Left cardiac atrium (tissue), 4 donors: ENCODE data around the gene LSM14A. TPM values are rescaled to one million over a fixed set of nuclear protein-coding genes. Genes with fewer than 3 reads are reported as not detected.
"Not testable (repeated sequence)": the region's sequence is repeated elsewhere in the genome, so short reads cannot be mapped to it uniquely, and the experiment has no call there.

ENCODE experiments used
- ATAC-seq, 2 donors: fragments of 200-7000 bp; cut with Tn5 transposase; one replicate each; pipeline ENCODE4 v1.9.1; 2020; ENCODE audit warnings: mild to moderate bottlenecking in 2 of 2, moderate library complexity in 2 of 2
- DNase-seq: peaks from one replicate; pipeline ENCODE4 v3.0.0-alpha.2; 2020
- intact Hi-C, 2 donors: fragments of 100-400 bp; cut with DNase I; formaldehyde crosslinking; loops; one replicate each; pipeline versions ENCODE4 v1.14.1 to v1.15.1; 2022 to 2023
- total RNA-seq, 2 donors: library from RNA; stranded (reverse); fragmentation: NEBNext Ultra II Directional; extraction: Animal tissue kit (Norgen Biotek cat#: 25700); gene quantifications; one replicate each; pipeline ENCODE4 v1.2.1, GENCODE V29; 2021
- donor health status: DM: no; HTN: yes; CAD: no.
- donor health status: DM: no; HTN: yes; CAD: no; lungs with severe emphysema.
- donor health status: DM: yes; HTN: yes; CAD: no.
- donor health status: Dilated cardiomyopathy.

Gene LSM14A
- total RNA-seq, 2 donors from 2014 or later, result 77.3 to 83.4 TPM

- no peak for ATAC-seq
- no peak for DNase-seq
- intact Hi-C loops, result no loop called here
Observed at GRCh38 chr19:34151439-34151838, 20.9 kb upstream of the LSM14A start.

- DNase-seq (no peak), ATAC-seq (no peak)
- intact Hi-C loops, result no loop called here
Observed at GRCh38 chr19:34154401-34154800, 17.9 kb upstream of the LSM14A start.

DNA sequence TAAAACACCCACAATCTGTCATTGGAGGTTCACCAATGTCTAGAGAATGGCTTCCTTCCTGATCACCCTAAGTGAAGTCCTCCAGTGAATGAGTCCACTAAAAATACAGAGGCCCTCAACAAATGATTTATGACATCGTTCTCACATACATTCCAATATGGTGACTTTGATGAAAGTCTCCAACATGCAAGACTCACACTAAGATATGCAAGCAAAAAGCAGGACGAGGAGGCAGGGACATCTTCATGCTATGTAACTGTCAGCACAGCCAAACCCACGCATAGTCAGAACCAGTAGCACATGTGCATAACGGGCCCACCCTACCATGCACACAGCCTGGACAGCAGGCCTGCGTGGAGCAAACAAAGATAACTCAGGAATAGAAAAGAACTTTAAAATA is 16.6 kb upstream of the LSM14A start:
- DNase-seq (no peak), ATAC-seq (no peak)
- intact Hi-C loops, result no loop called here

DNA sequence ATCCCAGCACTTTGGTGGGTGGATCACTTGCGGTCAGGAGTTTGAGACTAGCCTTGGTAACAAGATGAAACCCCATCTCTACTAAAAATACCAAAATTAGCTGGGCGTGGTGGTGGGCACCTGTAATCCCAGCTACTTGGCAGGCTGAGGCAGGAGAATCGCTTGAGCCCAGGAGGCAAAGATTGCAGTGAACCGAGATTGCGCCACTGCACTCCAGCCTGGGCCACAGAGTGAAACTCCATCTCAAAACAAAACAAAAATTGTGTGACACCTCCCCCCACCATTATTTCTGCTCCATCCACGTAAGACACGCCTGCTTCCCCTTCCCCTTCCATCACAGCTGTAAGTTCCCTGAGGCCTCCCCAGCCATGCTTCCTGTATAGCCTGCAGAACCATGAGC is 13.3 kb upstream of the LSM14A start:
- intact Hi-C loops, DNase-seq, ATAC-seq: not testable (repeated sequence)

GRCh38 chr19:34159541-34159940 is 12.8 kb upstream of the LSM14A start:
- ATAC-seq, DNase-seq, intact Hi-C loops: not testable (repeated sequence)

- ATAC-seq, DNase-seq, intact Hi-C loops: not testable (repeated sequence)
Observed at GRCh38 chr19:34161902-34162301, 10.4 kb upstream of the LSM14A start.

GRCh38 chr19:34165295-34165738 is 7.0 kb upstream of the LSM14A start:
- intact Hi-C loops, result no loop called here
- no peak for ATAC-seq
- DNase-seq, result no peak

DNA sequence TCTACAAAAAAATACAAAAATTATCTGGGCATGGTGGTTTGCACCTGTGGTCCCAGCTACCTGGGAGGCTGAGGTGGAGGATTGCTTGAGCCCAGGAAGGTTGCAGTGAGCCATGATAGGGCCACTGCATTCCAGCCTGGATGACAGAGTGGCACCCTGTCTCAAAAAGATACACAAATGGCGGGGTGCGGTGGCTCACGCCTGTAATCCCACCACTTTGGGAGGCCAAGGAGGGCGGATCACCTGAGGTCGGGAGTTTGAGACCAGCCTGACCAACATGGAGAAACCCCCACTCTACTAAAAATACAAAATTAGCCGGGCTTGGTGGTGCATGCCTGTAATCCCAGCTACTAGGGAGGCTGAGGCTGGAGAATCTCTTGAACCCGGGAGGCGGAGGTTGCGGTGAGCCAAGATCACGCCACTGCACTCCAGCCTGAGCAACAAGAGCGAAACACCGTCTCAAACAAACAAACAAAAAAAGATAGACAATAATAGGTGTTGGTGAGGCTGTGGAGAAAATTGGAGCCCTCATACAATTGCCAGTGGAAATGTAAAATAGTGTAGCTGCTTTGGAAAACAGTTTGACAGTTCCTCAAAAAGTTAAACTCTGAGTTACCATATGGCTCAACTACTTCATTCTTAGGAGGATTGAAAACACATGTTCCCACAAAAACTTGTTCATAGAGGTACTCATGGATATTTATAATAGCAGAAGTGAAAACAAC is 2.7 kb upstream of the LSM14A start:
- DNase-seq, ATAC-seq, intact Hi-C loops: not testable (repeated sequence)

DNA sequence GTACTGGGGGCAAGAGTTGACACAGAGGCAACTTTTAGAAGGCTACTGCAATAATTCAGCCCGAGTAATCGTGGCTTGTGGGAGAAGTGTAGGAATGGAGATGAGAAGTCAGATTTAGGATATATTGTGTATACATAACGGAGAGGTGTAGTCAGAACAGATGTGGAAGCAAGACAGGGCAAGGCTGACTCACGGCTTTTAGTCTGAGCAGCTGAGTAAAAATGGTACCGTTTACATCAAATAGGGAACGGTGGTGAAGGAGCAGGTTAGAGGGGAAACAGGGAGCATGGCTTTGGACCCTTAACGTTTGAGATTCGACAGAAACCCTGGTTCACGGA is 796 bp upstream of the LSM14A start:
- intact Hi-C loops, result no loop called here
- no peak for DNase-seq
- ATAC-seq, result peak; percentile 1 to 6

DNA sequence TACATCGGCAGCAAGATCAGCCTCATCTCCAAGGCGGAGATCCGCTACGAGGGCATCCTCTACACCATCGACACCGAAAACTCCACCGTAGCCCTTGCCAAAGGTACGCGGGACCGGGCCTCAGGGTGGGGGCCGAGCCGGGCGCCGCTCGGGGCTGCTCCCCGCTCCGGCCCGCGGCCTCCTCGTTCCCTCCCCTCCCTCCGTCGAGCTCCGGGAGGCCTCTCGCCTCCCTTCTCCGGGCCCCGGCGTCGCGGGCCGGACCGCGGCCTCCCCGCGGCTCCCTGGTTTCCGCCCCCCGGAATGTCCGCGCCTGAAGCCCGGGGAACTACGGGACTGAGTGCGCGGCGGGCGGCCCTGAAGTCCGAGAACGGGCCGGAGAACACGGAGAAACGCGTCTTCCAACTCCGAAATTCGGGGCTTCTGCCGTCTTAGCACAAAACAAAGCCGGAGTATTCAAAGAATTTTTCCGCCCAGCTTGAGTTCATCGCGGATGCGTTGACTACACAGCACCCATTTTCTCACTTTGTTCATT is 423 bp downstream of the LSM14A start:
- intact Hi-C loops, result no loop called here
- ATAC-seq (peak; percentile 52 to 65), DNase-seq (peak; percentile 30)

DNA sequence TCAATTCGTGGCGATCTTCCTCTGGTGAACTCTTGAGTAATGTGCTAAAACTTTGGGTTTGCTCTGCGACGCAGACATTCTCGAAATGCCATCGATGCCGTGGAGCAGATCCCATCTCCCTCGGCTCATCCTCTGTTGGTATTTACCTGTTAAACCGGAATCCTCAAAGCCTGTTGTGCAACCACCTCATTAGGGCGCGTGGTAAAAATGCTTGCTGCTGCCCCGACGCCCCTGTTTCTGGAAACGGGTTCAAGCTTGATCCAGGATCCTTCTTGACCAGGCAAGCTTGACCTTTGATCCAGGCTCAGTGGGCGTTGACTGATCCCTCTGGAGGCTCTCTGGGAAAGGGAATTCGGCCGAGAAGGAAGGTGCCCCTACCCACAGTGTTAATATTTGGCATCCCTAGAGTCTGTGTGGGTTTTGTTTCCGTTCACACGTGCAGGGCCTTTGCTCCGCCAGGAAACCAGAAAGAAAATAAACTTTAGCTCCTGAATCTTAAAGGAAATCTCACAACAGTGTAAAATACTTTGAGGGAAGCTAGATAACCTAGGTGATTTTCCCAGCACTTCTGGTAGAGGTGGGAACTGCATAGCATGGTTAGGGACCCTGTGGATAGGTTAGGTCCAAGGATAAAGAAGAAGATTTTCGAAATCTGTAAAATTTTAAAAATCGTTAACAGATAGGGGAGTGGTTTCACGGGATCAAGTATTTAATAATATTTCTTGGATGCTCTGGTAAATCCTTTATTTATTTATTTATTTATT is 1.1 kb downstream of the LSM14A start:
- DNase-seq (peak; percentile 49), ATAC-seq (peak; percentile 9 to 22)
- intact Hi-C loops, result no loop called here

GRCh38 chr19:34175173-34175572 is 2.9 kb downstream of the LSM14A start:
- intact Hi-C loops, ATAC-seq, DNase-seq: not testable (repeated sequence)

DNA sequence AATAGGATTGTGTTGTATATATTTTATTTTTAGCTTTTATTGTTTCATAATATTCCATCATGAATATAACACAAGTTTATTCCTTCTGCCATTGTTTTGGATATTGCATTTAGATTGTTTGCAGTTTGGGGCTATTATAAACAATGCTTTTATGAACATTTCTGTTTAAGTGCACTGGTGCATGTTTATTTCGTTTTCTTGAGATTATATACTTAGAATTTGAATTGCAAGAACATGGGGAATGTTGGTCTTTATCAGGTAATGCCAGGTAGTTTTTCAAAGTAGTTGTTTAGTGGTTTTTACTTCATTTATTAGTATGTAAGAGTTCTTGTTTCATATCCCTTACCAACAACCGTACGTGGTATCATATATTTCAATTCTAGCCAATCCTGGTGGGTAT is 4.3 kb downstream of the LSM14A start:
- intact Hi-C loops, result no loop called here
- DNase-seq, result no peak
- no peak for ATAC-seq

DNA sequence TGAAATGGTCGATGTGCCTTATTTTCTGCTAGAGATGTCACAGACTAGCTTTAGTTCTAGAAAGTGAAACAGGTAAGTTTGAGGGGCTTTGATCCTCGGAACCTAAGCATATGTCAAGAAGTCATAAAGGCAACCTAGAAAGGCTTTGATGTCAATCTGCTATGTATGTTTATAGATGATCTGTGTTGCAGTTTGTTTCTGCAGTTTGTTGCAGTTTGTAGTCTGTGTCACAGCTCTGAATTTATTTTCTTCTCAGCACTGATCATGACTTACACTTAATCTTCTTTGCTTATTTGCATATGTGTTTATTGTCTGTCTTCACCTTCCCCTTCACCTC is 5.9 kb downstream of the LSM14A start:
- no peak for ATAC-seq
- intact Hi-C loops, result no loop called here
- no peak for DNase-seq

- intact Hi-C loops, result no loop called here
- ATAC-seq, result no peak
Observed at GRCh38 chr19:34179066-34179465, 6.8 kb downstream of the LSM14A start.

GRCh38 chr19:34180273-34180672 is 8.0 kb downstream of the LSM14A start:
- intact Hi-C loops, result no loop called here
- ATAC-seq, result no peak
- no peak for DNase-seq

More at GRCh38 chr19:34179066-34179465, 6.8 kb downstream of the LSM14A start:
- DNase-seq, result no peak

DNA sequence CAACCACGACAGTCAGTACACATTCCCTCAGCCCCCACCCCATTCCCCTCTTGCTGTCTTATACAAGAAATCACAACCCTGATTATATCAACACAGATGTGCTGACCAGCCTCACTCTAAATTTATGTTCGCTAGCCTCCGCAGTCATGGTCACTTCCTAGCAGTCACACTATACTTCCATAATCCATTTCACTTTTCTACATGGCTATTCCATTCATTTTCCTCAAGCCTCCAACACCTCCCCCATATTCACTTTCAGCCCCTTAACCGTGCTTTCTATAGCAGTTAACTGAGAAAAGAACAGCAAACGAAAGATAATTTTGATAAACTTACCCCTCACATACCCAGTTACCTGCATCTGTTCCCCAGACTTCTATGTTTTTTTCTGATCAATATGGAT is 8.4 kb downstream of the LSM14A start:
- ATAC-seq (no peak), DNase-seq (no peak)
- intact Hi-C loops, result no loop called here

- intact Hi-C loops, result no loop called here
- ATAC-seq (peak in 1 of 2 donors; percentile 67), DNase-seq (no peak)
Observed at GRCh38 chr19:34181111-34181864, 9.0 kb downstream of the LSM14A start.

DNA sequence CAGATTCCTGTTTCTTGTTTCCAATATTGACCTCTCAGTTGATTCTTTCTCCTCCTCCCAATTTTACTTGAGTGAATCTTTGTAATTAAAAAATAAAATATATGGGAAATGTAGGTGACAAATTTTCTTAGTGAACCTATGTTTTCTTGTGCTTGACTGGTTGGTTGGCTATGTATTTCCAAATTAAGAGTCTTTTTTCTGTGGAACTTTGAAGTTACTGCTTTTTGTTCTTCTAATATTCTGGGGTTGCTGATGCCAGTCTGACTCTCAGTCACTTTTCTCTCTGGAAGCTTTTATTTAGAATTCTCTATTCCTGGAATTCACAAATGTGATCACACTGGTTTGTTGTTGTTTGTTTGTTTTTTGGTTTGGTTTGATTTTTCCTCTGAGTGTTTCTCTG is 9.8 kb downstream of the LSM14A start:
- intact Hi-C loops, result no loop called here
- no peak for ATAC-seq
- no peak for DNase-seq
